Endothelial cell of umbilical vein (primary cell): ENCODE measurements around the gene TMEM175. TPM values are rescaled to one million over a fixed set of nuclear protein-coding genes. Genes with fewer than 3 reads are reported as not detected.

Experiments
- BruUV-seq: library from RNA; stranded (reverse); fragments of 400-500 nt; replicated peaks from 2 replicates; lab custom pipeline; 2021; lab: Mats Ljungman, UMichigan
- CTCF ChIA-PET: fragments of 300-600, 350-600 bp; sonication (Branson Sonifier 250); formaldehyde crosslinking; loops from one replicate; lab custom pipeline; 2021; ENCODE audit warnings: antibody characterized with exemption, inconsistent platforms; lab: Charles Lee
- POLR2A ChIA-PET: fragments of 300-600, 350-600 bp; sonication (Branson Sonifier 250); formaldehyde crosslinking; loops from one replicate; lab custom pipeline; 2021; ENCODE audit warnings: antibody characterized with exemption, inconsistent platforms; lab: Charles Lee
- DNase-seq: peaks from one replicate; pipeline ENCODE4 v3.0.0-alpha.2; 2011; ENCODE audit warnings: low read depth, low spot score
- FAIRE-seq: peaks from 2 replicates; lab custom pipeline; 2011; peaks lifted over from hg19 to GRCh38; lab: Jason Lieb, UNC
- H2AFZ ChIP-seq: 2 replicates; pipeline ENCODE4 v1.6.0; 2012; ENCODE audit warnings: low read depth, low read length, control low read depth, inconsistent platforms
- H3K27ac ChIP-seq: 2 replicates; pipeline ENCODE4 v1.5.1; 2011; ENCODE audit warnings: low read depth, mild to moderate bottlenecking, control low read depth, low read length, moderate library complexity; ENCODE audit not compliant: insufficient read depth
- H3K27me3 ChIP-seq, 2 experiments: 2 replicates each; pipeline versions ENCODE4 v1.6.0 to v1.6.1; 2011; ENCODE audit warnings: low read length in 2 of 2, mixed read lengths in 1 of 2; ENCODE audit not compliant: control insufficient read depth in 2 of 2, insufficient read depth in 2 of 2
- H3K36me3 ChIP-seq, 2 experiments: 2 replicates in 1 of 2; 3 replicates in 1 of 2; pipeline ENCODE4 v1.5.1; 2011; ENCODE audit warnings: low read length in 2 of 2, mild to moderate bottlenecking in 1 of 2, moderate library complexity in 1 of 2; ENCODE audit not compliant: control insufficient read depth in 2 of 2, insufficient read depth in 2 of 2; ENCODE audit errors: extremely low read depth in 1 of 2
- H3K4me1 ChIP-seq: 3 replicates; pipeline ENCODE4 v1.5.1; 2011; ENCODE audit warnings: mild to moderate bottlenecking, low read length; ENCODE audit not compliant: control insufficient read depth, insufficient read depth; ENCODE audit errors: extremely low read depth
- H3K4me2 ChIP-seq: 2 replicates; pipeline ENCODE4 v1.6.1; 2011; ENCODE audit warnings: low read length, control low read depth, mixed read lengths; ENCODE audit not compliant: insufficient read depth
- H3K4me3 ChIP-seq, 3 experiments: fragments of 200-600 bp in 1 of 3; sonication (generic), shearing (Covaris generic) in 1 of 3; replicated peaks in 1 of 3; 2 replicates each; pipeline ENCODE4 v1.5.1; 2011 to 2016; ENCODE audit warnings: control low read depth in 3 of 3, low read length in 3 of 3, mild to moderate bottlenecking in 2 of 3, inconsistent platforms in 1 of 3, low read depth in 1 of 3, moderate library complexity in 1 of 3; ENCODE audit not compliant: insufficient read depth in 1 of 3
- H3K79me2 ChIP-seq: 2 replicates; pipeline ENCODE4 v1.6.0; 2012; ENCODE audit warnings: low read length, inconsistent platforms; ENCODE audit not compliant: control insufficient read depth, insufficient read depth
- H3K9ac ChIP-seq: replicated peaks from 2 replicates; pipeline ENCODE3; 2011; ENCODE audit warnings: low read length, control low read depth; ENCODE audit not compliant: insufficient read depth; ENCODE audit errors: extremely low read depth
- H3K9me1 ChIP-seq: replicated peaks from 3 replicates; pipeline ENCODE4 v1.6.0; 2011; ENCODE audit warnings: mild to moderate bottlenecking, low read length; ENCODE audit not compliant: control insufficient read depth, insufficient read depth; ENCODE audit errors: extremely low read depth
- H3K9me3 ChIP-seq: replicated peaks from 2 replicates; pipeline ENCODE4 v1.5.1; 2012; ENCODE audit warnings: low read length, inconsistent platforms; ENCODE audit not compliant: control insufficient read depth, insufficient read depth
- H4K20me1 ChIP-seq: replicated peaks from 2 replicates; pipeline ENCODE3; 2011; ENCODE audit warnings: mild to moderate bottlenecking, low read length; ENCODE audit not compliant: control insufficient read depth, insufficient read depth; ENCODE audit errors: extremely low read depth
- GATA2 ChIP-seq: IDR thresholded peaks from 2 replicates; pipeline ENCODE4 v1.7.0; 2011; ENCODE audit warnings: low read depth, mild to moderate bottlenecking, moderate library complexity, mixed read lengths, low read length; ENCODE audit not compliant: insufficient read length, insufficient read depth
- MYC ChIP-seq: IDR thresholded peaks from one replicate; pipeline ENCODE4 v1.6.1; 2011; ENCODE audit warnings: mild to moderate bottlenecking, low read depth, low read length
- POLR2AphosphoS5 ChIP-seq: IDR thresholded peaks from 2 replicates; pipeline ENCODE4 v1.6.1; 2012; ENCODE audit warnings: low read depth, mild to moderate bottlenecking, control low read depth, low read length, moderate library complexity; ENCODE audit not compliant: insufficient read depth
- dilution Hi-C: fragments of 300-500 bp; cut with MboI; formaldehyde crosslinking; loops from one replicate; pipeline ENCODE4 v1.15.0; 2019; ENCODE audit warnings: low sequenced_read_pairs; ENCODE audit not compliant: extremely low pct_ligation_motif_present
- intact Hi-C: fragments of 100-400 bp; cut with micrococcal nuclease; formaldehyde crosslinking; loops from one replicate; pipeline ENCODE4 v1.10.0; 2022
- polyA plus RNA-seq, 4 experiments: library from polyadenylated mRNA; depleted of rRNA in 3 of 4; stranded (reverse) in 3 of 4; unstranded in 1 of 4; fragments of >200 nt; gene quantifications; 2 replicates each; pipeline versions ENCODE4 v1.2.1 to v1.2.3, GENCODE V29; 2011 to 2012; ENCODE audit warnings: missing spikeins in 1 of 4
- total RNA-seq: library from RNA; stranded (reverse); gene quantifications from 2 replicates; pipeline ENCODE4 v1.2.3, GENCODE V29; 2021
- TF ChIP-seq, protein P1 (sequence below): IDR thresholded peaks from 2 replicates; pipeline ENCODE4 v1.6.1; 2011; ENCODE audit not compliant: insufficient read depth, insufficient read length
- TF ChIP-seq, protein P2 (sequence below), 2 donors: IDR thresholded peaks; 1 replicate in 1 of 2; 2 replicates in 1 of 2; pipeline ENCODE4 v1.5.1; 2011; ENCODE audit warnings: low read length in 2 of 2, mild to moderate bottlenecking in 2 of 2, moderate library complexity in 2 of 2, control low read depth in 1 of 2, inconsistent platforms in 1 of 2, low read depth in 1 of 2; ENCODE audit not compliant: insufficient read depth in 1 of 2; ENCODE audit errors: extremely low read depth in 1 of 2

TMEM175 gene
- total and polyA plus RNA-seq, 2 donors (not counting 3 experiments of a cell fraction or from before 2014, with no cell fraction given): 21.9 to 80.1 TPM

DNA sequence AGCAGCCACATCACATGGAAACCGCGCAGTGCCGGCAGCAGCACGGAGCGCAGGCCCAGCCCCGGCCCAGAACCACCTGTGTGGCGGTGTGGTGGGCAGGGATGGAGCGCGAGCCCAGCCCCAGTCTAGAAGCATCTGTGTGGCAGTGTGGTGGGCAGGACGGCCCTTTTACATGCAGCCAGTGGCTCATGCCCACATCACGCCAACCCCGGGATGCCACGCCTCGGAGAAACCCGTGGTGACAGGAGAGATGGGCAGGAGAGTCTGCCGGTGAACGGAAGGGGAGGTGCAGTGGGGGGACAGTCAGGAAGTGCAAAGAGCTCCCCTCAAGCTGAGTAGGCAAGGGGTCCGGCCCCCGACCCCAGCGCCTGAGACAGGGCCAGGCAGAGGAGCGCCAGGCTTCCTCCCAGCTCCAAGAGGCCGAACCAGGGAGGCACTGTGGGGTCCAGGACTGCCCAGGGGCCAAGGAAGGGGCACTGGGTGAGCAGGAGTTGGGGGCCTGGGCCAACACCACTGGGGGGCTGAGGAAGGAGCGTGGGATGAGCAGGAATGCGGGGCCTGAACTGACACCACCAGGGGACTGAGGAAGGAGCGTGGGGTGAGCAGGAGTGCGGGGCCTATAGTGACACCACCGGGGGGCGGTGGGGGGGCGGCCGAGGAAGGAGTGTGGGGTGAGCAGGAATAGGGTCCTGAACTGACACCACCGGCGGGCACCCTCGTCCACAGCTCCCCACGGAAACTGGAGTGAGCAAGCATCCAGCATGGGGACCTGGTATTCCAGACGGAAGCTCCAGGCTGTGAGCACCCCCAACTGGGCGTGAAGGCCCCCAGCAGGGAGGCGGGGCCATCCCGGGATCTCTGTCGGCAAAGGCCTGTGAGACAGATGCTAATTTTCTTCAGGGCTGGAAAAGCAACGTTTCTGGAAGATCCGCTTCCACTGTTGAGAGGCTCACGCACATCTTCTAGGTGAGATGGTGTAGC, 28.9 kb upstream of the TMEM175 start:
- no peaks in the 10 kb centered on the region for H4K20me1 ChIP-seq

More for the DNA sequence above, 28.9 kb upstream of the TMEM175 start:
- Histone ChIP-seq H3K36me3 (peaks cover 0 to 10% of the 10 kb centered on the region in 2 experiments), H2AFZ (no peak overlapping the region), H3K4me2 (no peak overlapping the region), H3K9ac (no peak overlapping the region), H3K4me3 (no peak overlapping the region), H3K27me3 (no peaks in the 10 kb centered on the region), H3K4me1 (peaks cover 8% of the 10 kb centered on the region), H3K79me2 (peaks cover 15% of the 10 kb centered on the region), H3K9me3 (no peaks in the 10 kb centered on the region), H3K27ac (no peak overlapping the region), H3K9me1 (no peaks in the 10 kb centered on the region)
- no peak for FAIRE-seq
- TF ChIP-seq, protein P1, sequence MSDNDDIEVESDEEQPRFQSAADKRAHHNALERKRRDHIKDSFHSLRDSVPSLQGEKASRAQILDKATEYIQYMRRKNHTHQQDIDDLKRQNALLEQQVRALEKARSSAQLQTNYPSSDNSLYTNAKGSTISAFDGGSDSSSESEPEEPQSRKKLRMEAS: no peak
- TF ChIP-seq, protein P2, sequence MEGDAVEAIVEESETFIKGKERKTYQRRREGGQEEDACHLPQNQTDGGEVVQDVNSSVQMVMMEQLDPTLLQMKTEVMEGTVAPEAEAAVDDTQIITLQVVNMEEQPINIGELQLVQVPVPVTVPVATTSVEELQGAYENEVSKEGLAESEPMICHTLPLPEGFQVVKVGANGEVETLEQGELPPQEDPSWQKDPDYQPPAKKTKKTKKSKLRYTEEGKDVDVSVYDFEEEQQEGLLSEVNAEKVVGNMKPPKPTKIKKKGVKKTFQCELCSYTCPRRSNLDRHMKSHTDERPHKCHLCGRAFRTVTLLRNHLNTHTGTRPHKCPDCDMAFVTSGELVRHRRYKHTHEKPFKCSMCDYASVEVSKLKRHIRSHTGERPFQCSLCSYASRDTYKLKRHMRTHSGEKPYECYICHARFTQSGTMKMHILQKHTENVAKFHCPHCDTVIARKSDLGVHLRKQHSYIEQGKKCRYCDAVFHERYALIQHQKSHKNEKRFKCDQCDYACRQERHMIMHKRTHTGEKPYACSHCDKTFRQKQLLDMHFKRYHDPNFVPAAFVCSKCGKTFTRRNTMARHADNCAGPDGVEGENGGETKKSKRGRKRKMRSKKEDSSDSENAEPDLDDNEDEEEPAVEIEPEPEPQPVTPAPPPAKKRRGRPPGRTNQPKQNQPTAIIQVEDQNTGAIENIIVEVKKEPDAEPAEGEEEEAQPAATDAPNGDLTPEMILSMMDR (IDR thresholded peaks at IDR 0.05; ENCODE audit: extremely low read depth in 1 of 2, insufficient read depth in 1 of 2, low read depth in 1 of 2, low read length in 2 of 2): no peak
- no peak for TF ChIP-seq MYC
- no peak for TF ChIP-seq GATA2
- TF ChIP-seq POLR2AphosphoS5: no peak
- CTCF ChIA-PET: no interaction called here
- POLR2A ChIA-PET: no interaction called here
- dilution Hi-C loops (no loop called here), intact Hi-C loops (no loop called here)
- no TSS peak for BruUV-seq
- DNase-seq: no peak
